T-cell (primary cell): ENCODE results near the gene PARD3. TPM values are rescaled to one million over a fixed set of nuclear protein-coding genes. Genes with fewer than 3 reads are reported as not detected.
"Not testable (repeated sequence)": the region's sequence is repeated elsewhere in the genome, so short reads cannot be mapped to it uniquely, and the experiment has no call there.

ENCODE experiments used
- ATAC-seq, 4 experiments: fragments of 200-7000 bp in 3 of 4; fragments of 150-1000 bp in 1 of 4; cut with Tn5 transposase; replicated peaks in 1 of 4; 1 replicate in 3 of 4; 2 replicates in 1 of 4; pipeline ENCODE4 v1.10.0; 2021; ENCODE audit warnings: moderate library complexity in 3 of 4, mild to moderate bottlenecking in 2 of 4, moderate number of reproducible peaks in 1 of 4
- CTCF ChIA-PET, 2 donors: fragments of 300-600 bp; sonication (Branson Sonifier 250); formaldehyde crosslinking; loops; one replicate each; lab custom pipeline; 2022; ENCODE audit warnings: antibody characterized with exemption in 2 of 2; lab: Charles Lee
- POLR2A ChIA-PET, 2 donors: fragments of 300-600 bp; sonication (Branson Sonifier 250); formaldehyde crosslinking; loops; one replicate each; lab custom pipeline; 2022; ENCODE audit warnings: antibody characterized with exemption in 2 of 2; lab: Charles Lee
- DNase-seq, 35 experiments: peaks; one replicate each; pipeline versions ENCODE4 v3.0.0 to v3.0.0-alpha.2; 2013 to 2023
- H3K27ac ChIP-seq: one replicate; pipeline ENCODE4 v1.5.1; 2013; ENCODE audit warnings: low read length
- H3K27me3 ChIP-seq, 2 experiments: replicated peaks in 1 of 2; 1 replicate in 1 of 2; 2 replicates in 1 of 2; pipeline versions ENCODE4 v1.6.1 to v1.7.0; 2013; ENCODE audit warnings: low read length in 1 of 2, mixed read lengths in 1 of 2; ENCODE audit not compliant: control insufficient read depth in 2 of 2, insufficient read depth in 2 of 2; ENCODE audit errors: extremely low read depth in 1 of 2
- H3K36me3 ChIP-seq, 2 donors: 1 replicate in 1 of 2; 2 replicates in 1 of 2; pipeline versions ENCODE4 v1.6.1 to v1.7.0; 2013; ENCODE audit warnings: low read length in 1 of 2; ENCODE audit not compliant: control insufficient read depth in 2 of 2, insufficient read depth in 1 of 2; ENCODE audit errors: extremely low read depth in 1 of 2
- H3K4me1 ChIP-seq, 2 experiments: 1 replicate in 1 of 2; 2 replicates in 1 of 2; pipeline versions ENCODE4 v1.6.1 to v1.7.0; 2013; ENCODE audit warnings: low read length in 2 of 2, mixed read lengths in 1 of 2; ENCODE audit not compliant: insufficient read depth in 2 of 2, control insufficient read depth in 1 of 2; ENCODE audit errors: extremely low read depth in 1 of 2
- H3K4me3 ChIP-seq, 2 donors: 1 replicate in 1 of 2; 2 replicates in 1 of 2; pipeline versions ENCODE4 v1.5.1 to v1.7.0; 2013; ENCODE audit warnings: mild to moderate bottlenecking in 2 of 2, low read length in 1 of 2, moderate library complexity in 1 of 2; ENCODE audit not compliant: control insufficient read depth in 1 of 2; ENCODE audit errors: extremely low read depth in 1 of 2
- H3K9me3 ChIP-seq: 2 replicates; pipeline ENCODE4 v1.7.0; 2013
- H3K27ac Mint-ChIP-seq, 2 donors: one replicate each; pipeline ENCODE4 v1.8.0; 2020 to 2021; ENCODE audit warnings: mild to moderate bottlenecking in 2 of 2, mixed read lengths in 2 of 2
- H3K27me3 Mint-ChIP-seq, 2 donors: one replicate each; pipeline ENCODE4 v1.8.0; 2021 to 2022; ENCODE audit warnings: mixed read lengths in 2 of 2
- H3K36me3 Mint-ChIP-seq: one replicate; pipeline ENCODE4 v1.8.0; 2021; ENCODE audit warnings: mixed read lengths
- H3K4me1 Mint-ChIP-seq, 3 donors: one replicate each; pipeline ENCODE4 v1.8.0; 2020 to 2022; ENCODE audit warnings: mixed read lengths in 3 of 3, mild to moderate bottlenecking in 1 of 3
- H3K4me3 Mint-ChIP-seq, 3 donors: one replicate each; pipeline ENCODE4 v1.8.0; 2020 to 2022; ENCODE audit warnings: mild to moderate bottlenecking in 3 of 3, mixed read lengths in 3 of 3, moderate library complexity in 3 of 3
- H3K9me3 Mint-ChIP-seq, 3 donors: one replicate each; pipeline ENCODE4 v1.8.0; 2020 to 2022; ENCODE audit warnings: mixed read lengths in 3 of 3
- WGBS: methylation state at CpG from one replicate; pipeline ENCODE4 v1.1.5; 2013; ENCODE audit warnings: missing lambda C conversion rate; ENCODE audit not compliant: insufficient coverage; 5-methylcytosine and 5-hydroxymethylcytosine counted together
- total RNA-seq, 35 experiments: library from RNA in 6 of 35; stranded (reverse) in 6 of 35; fragments of 120-200 nt in 1 of 35; gene quantifications; one replicate each; pipeline versions ENCODE4 v1.2.1 to v1.2.4 and lab custom pipeline; 2013 to 2026

PARD3 gene
- total RNA-seq, 5 donors from 2014 or later (not counting 1 experiment from before 2014, with no cell fraction given), result 0.36 to 0.92 (median 0.65) TPM

DNA sequence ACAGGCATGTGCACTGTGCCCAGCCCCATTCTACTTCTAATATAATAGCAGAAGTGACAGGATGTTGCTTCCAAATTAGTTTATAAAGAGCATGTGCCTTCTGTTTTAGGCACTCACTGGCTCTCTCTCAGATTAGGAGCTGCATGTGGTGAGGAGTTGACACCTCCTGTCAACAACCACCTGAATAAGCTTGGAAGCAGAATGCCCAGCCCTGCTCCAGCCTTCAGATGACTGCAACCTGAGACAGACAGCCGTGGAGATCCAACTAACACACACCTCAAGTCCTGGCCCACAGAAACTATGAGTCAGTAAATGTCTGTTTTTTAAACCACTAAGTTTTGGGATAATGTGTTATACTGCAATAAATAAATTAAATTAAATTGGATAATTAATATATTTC is 54.5 kb downstream of the PARD3 start:
- H3K4me3 Mint-ChIP-seq, result no peak overlapping the region
- no peaks in the 10 kb centered on the region for H3K9me3 Mint-ChIP-seq
- peaks cover 0 to 9% of the 10 kb centered on the region in 2 donors for H3K27me3 Mint-ChIP-seq
- no CpG with 5 or more reads among the region's 1 CpG for WGBS
- Histone ChIP-seq H3K27me3 (peaks cover 0 to 4% of the 10 kb centered on the region in 2 experiments), H3K9me3 (no peaks in the 10 kb centered on the region), H3K27ac (no peak overlapping the region), H3K36me3 (no peaks in the 10 kb centered on the region), H3K4me1 (no peaks in the 10 kb centered on the region), H3K4me3 (no peak overlapping the region)
- CTCF ChIA-PET, result no interaction called here
- no peak overlapping the region for H3K27ac Mint-ChIP-seq
- ATAC-seq (no peak), DNase-seq (no peak)
- no peaks in the 10 kb centered on the region for H3K4me1 Mint-ChIP-seq
- H3K36me3 Mint-ChIP-seq, result no peaks in the 10 kb centered on the region
- POLR2A ChIA-PET, result no interaction called here

DNA sequence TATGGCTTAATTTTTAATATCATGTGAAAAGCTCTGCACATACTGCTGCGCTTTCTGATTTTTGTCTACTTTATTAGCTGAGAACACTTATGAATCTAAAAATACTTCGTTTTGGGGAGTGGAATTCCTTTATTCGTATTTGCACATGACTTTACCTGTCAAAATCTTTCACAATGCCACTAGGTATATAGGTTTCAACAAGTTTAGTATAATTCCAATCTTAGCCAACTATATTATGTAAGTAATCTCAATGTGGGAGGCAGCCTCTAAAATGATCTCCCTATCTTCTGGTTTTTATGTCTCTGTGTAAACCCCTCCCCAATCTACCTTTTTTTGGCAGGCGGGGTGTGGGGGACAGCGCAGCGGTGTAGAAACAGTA is 55.3 kb downstream of the PARD3 start:
- no peaks in the 10 kb centered on the region for H3K9me3 Mint-ChIP-seq
- CTCF ChIA-PET, result no interaction called here
- no peak overlapping the region for H3K27ac ChIP-seq
- H3K27me3 Mint-ChIP-seq, result peaks cover 0 to 9% of the 10 kb centered on the region in 2 donors
- H3K4me1 ChIP-seq, result no peaks in the 10 kb centered on the region
- H3K4me3 ChIP-seq, result no peak overlapping the region
- no peak overlapping the region for H3K4me3 Mint-ChIP-seq
- peaks cover 0 to 4% of the 10 kb centered on the region in 2 experiments for H3K27me3 ChIP-seq
- no peak for DNase-seq
- H3K27ac Mint-ChIP-seq, result no peak overlapping the region
- H3K36me3 Mint-ChIP-seq, result no peaks in the 10 kb centered on the region
- H3K36me3 ChIP-seq, result no peaks in the 10 kb centered on the region
- POLR2A ChIA-PET, result no interaction called here
- ATAC-seq, result no peak
- WGBS, result no CpG with 5 or more reads among the region's 6 CpGs
- H3K9me3 ChIP-seq, result no peaks in the 10 kb centered on the region
- no peaks in the 10 kb centered on the region for H3K4me1 Mint-ChIP-seq

DNA sequence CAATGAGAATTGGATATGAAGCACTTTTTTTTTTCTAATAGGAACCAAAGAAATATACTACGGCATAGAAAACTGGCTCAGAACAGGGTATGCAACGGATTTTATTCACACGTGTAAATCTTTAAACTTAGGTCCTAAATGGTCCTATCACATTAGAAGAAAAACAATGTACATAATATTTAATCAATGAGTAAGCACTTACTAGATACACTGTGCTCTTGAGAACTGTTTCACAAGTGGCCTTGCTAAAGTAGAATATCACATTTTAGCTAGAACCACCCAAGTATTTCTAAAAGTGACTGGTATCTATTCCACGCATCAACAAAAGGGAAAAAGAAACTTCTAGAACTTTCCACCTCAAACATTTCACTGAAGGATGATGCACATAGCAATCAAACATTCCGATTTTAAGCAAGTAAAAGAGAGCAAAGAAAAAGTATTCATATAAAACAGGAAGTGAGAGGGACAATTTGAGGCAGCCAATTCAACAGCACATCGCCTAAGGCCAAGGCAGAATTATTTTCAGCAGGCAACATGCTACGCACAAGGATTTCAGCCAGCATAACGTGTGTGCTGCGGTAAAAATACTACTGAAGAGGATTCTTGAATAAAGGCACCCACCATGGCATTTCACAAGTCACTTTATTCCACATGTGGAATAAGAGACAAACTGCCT is 55.8 kb downstream of the PARD3 start:
- no peak overlapping the region for H3K27ac Mint-ChIP-seq
- CTCF ChIA-PET, result no interaction called here

DNA sequence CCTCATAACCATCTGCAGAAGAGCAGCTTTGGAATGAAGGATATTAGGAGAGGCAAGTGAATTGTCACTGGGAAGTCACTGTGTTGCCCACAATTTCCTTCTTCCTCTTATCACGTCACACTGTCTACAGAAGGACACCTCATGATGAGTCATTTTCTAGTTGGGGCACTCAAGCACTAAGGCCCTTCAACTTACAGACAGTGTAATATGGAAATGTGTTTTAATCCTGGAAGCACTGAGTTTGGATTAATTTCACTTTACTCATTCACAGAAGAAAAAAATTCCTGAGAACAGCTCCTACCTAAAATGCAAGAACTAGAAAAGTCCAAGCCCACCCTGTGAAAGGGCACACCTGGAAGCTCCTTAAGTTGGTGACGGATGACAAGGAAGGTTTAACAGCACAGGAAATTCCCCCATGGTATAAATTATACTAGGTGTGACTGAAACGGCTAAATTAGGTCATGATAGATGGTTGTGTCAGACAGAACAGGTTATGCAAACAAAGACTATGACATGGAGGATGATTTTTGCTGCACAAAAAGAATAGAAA is 56.6 kb downstream of the PARD3 start:
- DNase-seq, result no peak
- Histone ChIP-seq H3K27me3 (peaks cover 0 to 4% of the 10 kb centered on the region in 2 experiments), H3K4me1 (no peaks in the 10 kb centered on the region), H3K27ac (no peak overlapping the region), H3K4me3 (no peak overlapping the region), H3K9me3 (no peaks in the 10 kb centered on the region), H3K36me3 (no peaks in the 10 kb centered on the region)
- Mint-ChIP-seq H3K4me1 (no peaks in the 10 kb centered on the region), H3K9me3 (no peaks in the 10 kb centered on the region), H3K4me3 (no peak overlapping the region), H3K27ac (no peak overlapping the region), H3K36me3 (no peaks in the 10 kb centered on the region), H3K27me3 (peaks cover 0 to 9% of the 10 kb centered on the region in 2 donors)
- no CpG with 5 or more reads among the region's 3 CpGs for WGBS
- CTCF ChIA-PET, result no interaction called here
- POLR2A ChIA-PET, result no interaction called here
- ATAC-seq, result no peak

More for the DNA sequence above, 55.8 kb downstream of the PARD3 start:
- H3K9me3 ChIP-seq, result no peaks in the 10 kb centered on the region
- H3K4me1 ChIP-seq, result no peaks in the 10 kb centered on the region
- no peak overlapping the region for H3K27ac ChIP-seq
- H3K27me3 ChIP-seq, result peaks cover 0 to 4% of the 10 kb centered on the region in 2 experiments
- H3K36me3 ChIP-seq, result no peaks in the 10 kb centered on the region
- H3K36me3 Mint-ChIP-seq, result no peaks in the 10 kb centered on the region
- no peaks in the 10 kb centered on the region for H3K9me3 Mint-ChIP-seq
- WGBS, result 93% methylated on average over 5 of the region's 9 CpGs
- peaks cover 0 to 9% of the 10 kb centered on the region in 2 donors for H3K27me3 Mint-ChIP-seq
- POLR2A ChIA-PET, result no interaction called here
- no peak overlapping the region for H3K4me3 Mint-ChIP-seq
- H3K4me3 ChIP-seq, result no peak overlapping the region
- H3K4me1 Mint-ChIP-seq, result no peaks in the 10 kb centered on the region
- DNase-seq (no peak), ATAC-seq (no peak)

DNA sequence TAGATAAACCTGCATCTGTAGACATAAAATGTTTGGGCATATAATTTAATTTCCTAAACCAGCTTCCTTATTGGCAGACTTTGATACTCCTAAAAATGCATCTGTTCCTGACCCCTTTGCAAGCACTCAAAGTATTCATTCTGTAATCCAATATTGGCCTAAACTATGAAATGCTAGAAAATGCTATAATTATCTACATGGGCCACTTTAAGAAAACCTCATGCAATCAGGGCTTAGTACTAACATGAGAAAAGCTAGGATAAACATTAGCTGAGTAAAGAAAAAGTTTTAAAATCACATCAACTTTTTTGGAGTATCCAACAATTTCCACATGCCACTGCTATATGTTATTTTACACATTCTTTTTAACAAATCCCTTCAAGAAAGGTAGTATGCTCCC is 57.2 kb downstream of the PARD3 start:
- H3K27me3 ChIP-seq, result peaks cover 0 to 4% of the 10 kb centered on the region in 2 experiments
- Mint-ChIP-seq H3K27me3 (peaks cover 0 to 9% of the 10 kb centered on the region in 2 donors), H3K4me1 (no peaks in the 10 kb centered on the region), H3K36me3 (no peaks in the 10 kb centered on the region), H3K9me3 (no peaks in the 10 kb centered on the region), H3K27ac (no peak overlapping the region), H3K4me3 (no peak overlapping the region)
- H3K36me3 ChIP-seq, result no peaks in the 10 kb centered on the region
- no peaks in the 10 kb centered on the region for H3K4me1 ChIP-seq
- ATAC-seq, result no peak
- no peak overlapping the region for H3K4me3 ChIP-seq
- ChIA-PET POLR2A (no interaction called here), CTCF (no interaction called here)
- DNase-seq, result no peak
- H3K9me3 ChIP-seq, result no peaks in the 10 kb centered on the region
- no peak overlapping the region for H3K27ac ChIP-seq

DNA sequence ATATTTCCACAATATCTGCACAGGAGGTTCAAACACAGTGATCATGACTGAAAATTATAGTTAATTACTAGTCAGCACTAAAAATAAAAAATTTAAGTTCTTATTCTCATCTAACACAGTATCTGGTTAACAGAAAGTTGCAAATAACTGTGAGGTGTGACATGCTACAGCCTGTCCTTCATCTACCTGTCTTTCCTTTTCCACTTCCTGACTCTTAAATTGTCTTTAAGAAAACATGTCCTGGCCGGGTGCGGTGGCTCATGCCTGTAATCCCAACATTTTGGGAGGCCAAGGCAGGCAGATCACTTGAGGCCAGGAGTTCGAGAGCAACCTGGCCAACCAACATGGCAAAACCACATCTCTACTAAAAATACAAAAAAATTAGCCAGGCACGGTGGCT is 57.9 kb downstream of the PARD3 start:
- H3K27ac Mint-ChIP-seq, H3K27me3 ChIP-seq, H3K4me3 ChIP-seq, H3K9me3 ChIP-seq, H3K9me3 Mint-ChIP-seq, H3K4me1 Mint-ChIP-seq, H3K36me3 ChIP-seq, ATAC-seq, DNase-seq, H3K27me3 Mint-ChIP-seq, H3K36me3 Mint-ChIP-seq, CTCF ChIA-PET, POLR2A ChIA-PET, H3K27ac ChIP-seq, H3K4me1 ChIP-seq, H3K4me3 Mint-ChIP-seq: not testable (repeated sequence)
- WGBS, result 90% methylated on average over 2 of the region's 4 CpGs
